NCI-H1930 (cell line): ENCODE data around the gene RNF41.

ENCODE experiments used
- DNase-seq, 2 experiments: peaks; one replicate each; lab custom pipeline; 2025; lab: John Stamatoyannopoulos, UW

The RNF41 gene

GRCh38 chr12:56243731-56244181, 22.0 kb upstream of the RNF41 start:
- DNase-seq: no peak

GRCh38 chr12:56242986-56243385, 21.3 kb upstream of the RNF41 start:
- DNase-seq: no peak

GRCh38 chr12:56241424-56242303, 19.9 kb upstream of the RNF41 start:
- DNase-seq: no peak

GRCh38 chr12:56237552-56237951, 15.8 kb upstream of the RNF41 start:
- DNase-seq: no peak

GRCh38 chr12:56236985-56237384, 15.3 kb upstream of the RNF41 start:
- DNase-seq: no peak

- no peak for DNase-seq
These were observed 14.4 kb upstream of the RNF41 start for GRCh38 chr12:56236091-56236490.

GRCh38 chr12:56234746-56235436, 13.2 kb upstream of the RNF41 start:
- DNase-seq: no peak

GRCh38 chr12:56231184-56231582, 9.5 kb upstream of the RNF41 start:
- DNase-seq: no peak

- no peak for DNase-seq
These were observed 8.9 kb upstream of the RNF41 start for GRCh38 chr12:56230432-56231183.

- DNase-seq: no peak
These were observed 8.3 kb upstream of the RNF41 start, which contains the start of gene SLC39A5 for GRCh38 chr12:56229916-56230431. Gene SLC39A5 (plus strand): TSS chr12:56230051. CDS start chr12:56231275, 1,224 bp downstream.

GRCh38 chr12:56229082-56229481, 7.4 kb upstream of the RNF41 start:
- DNase-seq: no peak

- DNase-seq: no peak
These were observed 3.2 kb upstream of the RNF41 start for GRCh38 chr12:56224954-56225353.

- peak; percentile 95 to 97 for DNase-seq
These were observed 2.5 kb upstream of the RNF41 start, which contains the start of gene NABP2 for GRCh38 chr12:56224102-56224701. Gene NABP2 (plus strand): TSS chr12:56224342. CDS start chr12:56224857, 515 bp downstream.

- no peak for DNase-seq
These were observed 1.9 kb upstream of the RNF41 start for GRCh38 chr12:56223571-56224101.

- DNase-seq: no peak
These were observed 791 bp upstream of the RNF41 start for GRCh38 chr12:56222531-56222895.

GRCh38 chr12:56221232-56221756, 428 bp downstream of the RNF41 start:
- no peak for DNase-seq

GRCh38 chr12:56220611-56221231, 1.0 kb downstream of the RNF41 start:
- no peak for DNase-seq

GRCh38 chr12:56219840-56220239, 1.9 kb downstream of the RNF41 start:
- DNase-seq: no peak

- no peak for DNase-seq
These were observed 5.3 kb downstream of the RNF41 start for GRCh38 chr12:56216461-56216860.

GRCh38 chr12:56213878-56214277, 7.8 kb downstream of the RNF41 start:
- no peak for DNase-seq

GRCh38 chr12:56212361-56212760, 9.4 kb downstream of the RNF41 start:
- DNase-seq: no peak
